ENCODE measurements around the gene STX3. TPM values are rescaled to one million over a fixed set of nuclear protein-coding genes. Genes with fewer than 3 reads are reported as not detected.

The STX3 gene
- polyA plus RNA-seq, 2 donors: 8.9 to 10.6 TPM

GRCh38 chr11:59769111-59769510, 13.9 kb downstream of the STX3 start:
- no peak overlapping the region for H3K4me3 ChIP-seq (ENCODE audit: low read depth in 1 of 2, low read length in 2 of 2)
- H3K36me3 ChIP-seq (ENCODE audit: control insufficient read depth in 2 of 2, insufficient read depth in 2 of 2, low read length in 1 of 2): no peaks in the 10 kb centered on the region
- peaks cover 0 to 4% of the 10 kb centered on the region in 2 donors for H3K4me1 ChIP-seq (ENCODE audit: control insufficient read depth in 2 of 2, insufficient read depth in 2 of 2, low read length in 1 of 2)
- H3K9me3 ChIP-seq (ENCODE audit: control insufficient read depth in 2 of 2, insufficient read depth in 1 of 2, low read depth in 1 of 2, low read length in 1 of 2): no peaks in the 10 kb centered on the region
- 80 to 85% methylated on average over 7 of the region's 7 CpGs for WGBS, 2 donors
- H3K27me3 ChIP-seq (ENCODE audit: control insufficient read depth in 1 of 2, insufficient read depth in 2 of 2, low read length in 2 of 2): no peaks in the 10 kb centered on the region
- H3K27ac ChIP-seq (ENCODE audit: low read depth in 2 of 2, low read length in 1 of 2): no peak overlapping the region

DNA sequence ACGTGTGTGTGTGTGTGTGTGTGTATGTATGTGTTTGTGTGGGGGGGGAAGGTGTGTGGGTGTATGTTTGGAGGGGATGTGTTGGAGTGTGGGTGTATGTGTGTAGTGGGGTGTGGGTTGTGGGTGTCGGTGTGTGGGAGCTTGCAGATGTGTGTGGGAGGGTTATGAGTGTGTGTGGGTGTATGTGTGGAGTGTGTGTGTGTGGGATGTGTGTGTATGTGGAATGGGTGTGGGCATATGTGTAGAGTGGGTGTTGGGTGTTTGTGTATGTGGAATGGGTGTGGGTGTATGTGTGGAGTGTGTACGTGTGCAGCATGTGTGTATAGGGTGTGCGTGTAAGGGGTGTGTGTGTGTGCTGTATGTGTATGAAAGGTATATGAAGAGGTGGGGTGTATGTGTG, 14.7 kb downstream of the STX3 start:
- Histone ChIP-seq H3K9me3 (ENCODE audit: control insufficient read depth in 2 of 2, insufficient read depth in 1 of 2, low read depth in 1 of 2, low read length in 1 of 2) (no peaks in the 10 kb centered on the region), H3K27ac (ENCODE audit: low read depth in 2 of 2, low read length in 1 of 2) (no peak overlapping the region), H3K36me3 (ENCODE audit: control insufficient read depth in 2 of 2, insufficient read depth in 2 of 2, low read length in 1 of 2) (peaks cover 0 to under 1% of the 10 kb centered on the region in 2 donors), H3K27me3 (ENCODE audit: control insufficient read depth in 1 of 2, insufficient read depth in 2 of 2, low read length in 2 of 2) (no peaks in the 10 kb centered on the region), H3K4me3 (ENCODE audit: low read depth in 1 of 2, low read length in 2 of 2) (no peak overlapping the region), H3K4me1 (ENCODE audit: control insufficient read depth in 2 of 2, insufficient read depth in 2 of 2, low read length in 1 of 2) (peaks cover 0 to 4% of the 10 kb centered on the region in 2 donors)
- WGBS, 2 donors: 90 to 93% methylated on average over 4 of the region's 4 CpGs

GRCh38 chr11:59770319-59770718, 15.1 kb downstream of the STX3 start:
- 93 to 95% methylated on average over 3 of the region's 3 CpGs for WGBS, 2 donors
- peaks cover 0 to 4% of the 10 kb centered on the region in 2 donors for H3K36me3 ChIP-seq (ENCODE audit: control insufficient read depth in 2 of 2, insufficient read depth in 2 of 2, low read length in 1 of 2)
- H3K27ac ChIP-seq (ENCODE audit: low read depth in 2 of 2, low read length in 1 of 2): no peak overlapping the region
- H3K4me1 ChIP-seq (ENCODE audit: control insufficient read depth in 2 of 2, insufficient read depth in 2 of 2, low read length in 1 of 2): peaks cover 0 to 4% of the 10 kb centered on the region in 2 donors
- no peaks in the 10 kb centered on the region for H3K27me3 ChIP-seq (ENCODE audit: control insufficient read depth in 1 of 2, insufficient read depth in 2 of 2, low read length in 2 of 2)
- H3K4me3 ChIP-seq (ENCODE audit: low read depth in 1 of 2, low read length in 2 of 2): no peak overlapping the region
- no peaks in the 10 kb centered on the region for H3K9me3 ChIP-seq (ENCODE audit: control insufficient read depth in 2 of 2, insufficient read depth in 1 of 2, low read depth in 1 of 2, low read length in 1 of 2)

- Histone ChIP-seq H3K27me3 (ENCODE audit: control insufficient read depth in 1 of 2, insufficient read depth in 2 of 2, low read length in 2 of 2) (no peaks in the 10 kb centered on the region), H3K36me3 (ENCODE audit: control insufficient read depth in 2 of 2, insufficient read depth in 2 of 2, low read length in 1 of 2) (peaks cover 3 to 4% of the 10 kb centered on the region in 2 donors), H3K27ac (ENCODE audit: low read depth in 2 of 2, low read length in 1 of 2) (no peak overlapping the region), H3K9me3 (ENCODE audit: control insufficient read depth in 2 of 2, insufficient read depth in 1 of 2, low read depth in 1 of 2, low read length in 1 of 2) (no peaks in the 10 kb centered on the region), H3K4me1 (ENCODE audit: control insufficient read depth in 2 of 2, insufficient read depth in 2 of 2, low read length in 1 of 2) (peaks cover 0 to 4% of the 10 kb centered on the region in 2 donors), H3K4me3 (ENCODE audit: low read depth in 1 of 2, low read length in 2 of 2) (no peak overlapping the region)
- 89 to 91% methylated on average over 8 of the region's 8 CpGs for WGBS, 2 donors
Measured at GRCh38 chr11:59770869-59771268, 15.7 kb downstream of the STX3 start.

DNA sequence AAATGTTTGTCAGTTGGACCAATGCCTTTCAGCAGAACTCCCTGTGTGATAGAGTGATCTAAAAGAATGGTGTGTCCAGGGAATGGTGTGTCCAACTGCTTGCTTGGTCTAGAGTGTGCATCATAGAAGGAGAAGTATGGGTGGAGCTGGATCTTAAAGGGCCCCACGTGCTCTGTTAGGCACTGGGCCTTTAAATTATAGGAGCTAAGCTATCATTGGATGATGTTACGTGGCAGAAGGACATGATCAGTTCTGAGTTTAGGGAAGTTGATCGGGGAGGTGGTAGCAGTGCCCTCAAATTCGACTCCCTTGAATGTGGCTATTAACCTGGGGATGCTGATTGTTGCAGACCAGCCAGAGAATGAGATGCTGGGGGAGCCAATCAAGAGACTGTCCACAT, 16.4 kb downstream of the STX3 start:
- Histone ChIP-seq H3K9me3 (ENCODE audit: control insufficient read depth in 2 of 2, insufficient read depth in 1 of 2, low read depth in 1 of 2, low read length in 1 of 2) (no peaks in the 10 kb centered on the region), H3K27me3 (ENCODE audit: control insufficient read depth in 1 of 2, insufficient read depth in 2 of 2, low read length in 2 of 2) (no peaks in the 10 kb centered on the region), H3K27ac (ENCODE audit: low read depth in 2 of 2, low read length in 1 of 2) (peak overlapping the region; percentile 29 to 33), H3K36me3 (ENCODE audit: control insufficient read depth in 2 of 2, insufficient read depth in 2 of 2, low read length in 1 of 2) (peaks cover 3 to 4% of the 10 kb centered on the region in 2 donors), H3K4me3 (ENCODE audit: low read depth in 1 of 2, low read length in 2 of 2) (no peak overlapping the region), H3K4me1 (ENCODE audit: control insufficient read depth in 2 of 2, insufficient read depth in 2 of 2, low read length in 1 of 2) (peaks cover 0 to 4% of the 10 kb centered on the region in 2 donors)
- WGBS, 2 donors: 79 to 82% methylated on average over 4 of the region's 4 CpGs

- Histone ChIP-seq H3K27ac (ENCODE audit: low read depth in 2 of 2, low read length in 1 of 2) (no peak overlapping the region), H3K4me3 (ENCODE audit: low read depth in 1 of 2, low read length in 2 of 2) (no peak overlapping the region), H3K36me3 (ENCODE audit: control insufficient read depth in 2 of 2, insufficient read depth in 2 of 2, low read length in 1 of 2) (peaks cover 3 to 4% of the 10 kb centered on the region in 2 donors), H3K27me3 (ENCODE audit: control insufficient read depth in 1 of 2, insufficient read depth in 2 of 2, low read length in 2 of 2) (no peaks in the 10 kb centered on the region), H3K4me1 (ENCODE audit: control insufficient read depth in 2 of 2, insufficient read depth in 2 of 2, low read length in 1 of 2) (peaks cover 0 to 4% of the 10 kb centered on the region in 2 donors), H3K9me3 (ENCODE audit: control insufficient read depth in 2 of 2, insufficient read depth in 1 of 2, low read depth in 1 of 2, low read length in 1 of 2) (no peaks in the 10 kb centered on the region)
- 88% methylated on average over 5 of the region's 5 CpGs for WGBS, 2 donors
Measured at GRCh38 chr11:59773083-59773440, 17.9 kb downstream of the STX3 start.

GRCh38 chr11:59776210-59777066, 21.3 kb downstream of the STX3 start:
- H3K36me3 ChIP-seq (ENCODE audit: control insufficient read depth in 2 of 2, insufficient read depth in 2 of 2, low read length in 1 of 2): peaks cover 4 to 6% of the 10 kb centered on the region in 2 donors
- WGBS, 2 donors: 51 to 62% methylated on average over 5 of the region's 5 CpGs
- peak overlapping the region in 1 of 2 donors; percentile 9 for H3K27ac ChIP-seq (ENCODE audit: low read depth in 2 of 2, low read length in 1 of 2)
- H3K9me3 ChIP-seq (ENCODE audit: control insufficient read depth in 2 of 2, insufficient read depth in 1 of 2, low read depth in 1 of 2, low read length in 1 of 2): no peaks in the 10 kb centered on the region
- no peaks in the 10 kb centered on the region for H3K4me1 ChIP-seq (ENCODE audit: control insufficient read depth in 2 of 2, insufficient read depth in 2 of 2, low read length in 1 of 2)
- H3K4me3 ChIP-seq (ENCODE audit: low read depth in 1 of 2, low read length in 2 of 2): no peak overlapping the region
- no peaks in the 10 kb centered on the region for H3K27me3 ChIP-seq (ENCODE audit: control insufficient read depth in 1 of 2, insufficient read depth in 2 of 2, low read length in 2 of 2)

DNA sequence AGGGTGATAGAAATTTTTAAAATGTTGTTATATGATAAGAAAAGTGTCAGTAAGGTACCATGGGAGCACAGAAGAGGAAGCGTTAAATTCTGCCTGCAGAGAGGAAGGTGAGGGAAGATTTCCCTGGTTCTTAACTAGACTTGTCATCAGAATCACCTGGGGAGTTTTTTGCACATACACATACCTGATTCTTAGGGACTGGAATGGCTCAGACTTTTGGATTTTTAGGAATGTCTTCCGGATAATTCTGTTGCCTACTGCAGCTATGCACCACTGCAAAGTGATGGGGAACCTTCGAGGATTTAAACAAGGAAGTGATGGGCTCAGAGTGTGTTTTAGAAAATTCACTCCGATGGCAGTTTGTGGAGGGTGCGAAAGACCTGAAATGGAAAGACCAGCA, 21.9 kb downstream of the STX3 start:
- no peak overlapping the region for H3K27ac ChIP-seq (ENCODE audit: low read depth in 2 of 2, low read length in 1 of 2)
- H3K4me3 ChIP-seq (ENCODE audit: low read depth in 1 of 2, low read length in 2 of 2): no peak overlapping the region
- WGBS, 2 donors: 84% methylated on average over 5 of the region's 5 CpGs
- H3K27me3 ChIP-seq (ENCODE audit: control insufficient read depth in 1 of 2, insufficient read depth in 2 of 2, low read length in 2 of 2): no peaks in the 10 kb centered on the region
- no peaks in the 10 kb centered on the region for H3K9me3 ChIP-seq (ENCODE audit: control insufficient read depth in 2 of 2, insufficient read depth in 1 of 2, low read depth in 1 of 2, low read length in 1 of 2)
- H3K36me3 ChIP-seq (ENCODE audit: control insufficient read depth in 2 of 2, insufficient read depth in 2 of 2, low read length in 1 of 2): peaks cover 4 to 6% of the 10 kb centered on the region in 2 donors
- no peaks in the 10 kb centered on the region for H3K4me1 ChIP-seq (ENCODE audit: control insufficient read depth in 2 of 2, insufficient read depth in 2 of 2, low read length in 1 of 2)

- Histone ChIP-seq H3K27ac (ENCODE audit: low read depth in 2 of 2, low read length in 1 of 2) (no peak overlapping the region), H3K9me3 (ENCODE audit: control insufficient read depth in 2 of 2, insufficient read depth in 1 of 2, low read depth in 1 of 2, low read length in 1 of 2) (no peaks in the 10 kb centered on the region), H3K27me3 (ENCODE audit: control insufficient read depth in 1 of 2, insufficient read depth in 2 of 2, low read length in 2 of 2) (no peaks in the 10 kb centered on the region), H3K4me1 (ENCODE audit: control insufficient read depth in 2 of 2, insufficient read depth in 2 of 2, low read length in 1 of 2) (no peaks in the 10 kb centered on the region), H3K36me3 (ENCODE audit: control insufficient read depth in 2 of 2, insufficient read depth in 2 of 2, low read length in 1 of 2) (peaks cover 4 to 6% of the 10 kb centered on the region in 2 donors), H3K4me3 (ENCODE audit: low read depth in 1 of 2, low read length in 2 of 2) (no peak overlapping the region)
- WGBS, 2 donors: 71 to 91% methylated on average over 2 of the region's 2 CpGs
Measured at GRCh38 chr11:59778122-59778521, 22.9 kb downstream of the STX3 start.

- H3K36me3 ChIP-seq (ENCODE audit: control insufficient read depth in 2 of 2, insufficient read depth in 2 of 2, low read length in 1 of 2): peaks cover 4 to 6% of the 10 kb centered on the region in 2 donors
- 33 to 44% methylated on average over 1 of the region's 1 CpG for WGBS, 2 donors
Measured at GRCh38 chr11:59779487-59779886, 24.3 kb downstream of the STX3 start.

More at GRCh38 chr11:59779487-59779886, 24.3 kb downstream of the STX3 start:
- H3K9me3 ChIP-seq (ENCODE audit: control insufficient read depth in 2 of 2, insufficient read depth in 1 of 2, low read depth in 1 of 2, low read length in 1 of 2): no peaks in the 10 kb centered on the region
- no peak overlapping the region for H3K4me3 ChIP-seq (ENCODE audit: low read depth in 1 of 2, low read length in 2 of 2)
- no peaks in the 10 kb centered on the region for H3K4me1 ChIP-seq (ENCODE audit: control insufficient read depth in 2 of 2, insufficient read depth in 2 of 2, low read length in 1 of 2)
- no peak overlapping the region for H3K27ac ChIP-seq (ENCODE audit: low read depth in 2 of 2, low read length in 1 of 2)
- H3K27me3 ChIP-seq (ENCODE audit: control insufficient read depth in 1 of 2, insufficient read depth in 2 of 2, low read length in 2 of 2): no peaks in the 10 kb centered on the region

All from esophagus (tissue), 2 donors.